ENCODE measurements around the gene RIMS4.

The RIMS4 gene

DNA sequence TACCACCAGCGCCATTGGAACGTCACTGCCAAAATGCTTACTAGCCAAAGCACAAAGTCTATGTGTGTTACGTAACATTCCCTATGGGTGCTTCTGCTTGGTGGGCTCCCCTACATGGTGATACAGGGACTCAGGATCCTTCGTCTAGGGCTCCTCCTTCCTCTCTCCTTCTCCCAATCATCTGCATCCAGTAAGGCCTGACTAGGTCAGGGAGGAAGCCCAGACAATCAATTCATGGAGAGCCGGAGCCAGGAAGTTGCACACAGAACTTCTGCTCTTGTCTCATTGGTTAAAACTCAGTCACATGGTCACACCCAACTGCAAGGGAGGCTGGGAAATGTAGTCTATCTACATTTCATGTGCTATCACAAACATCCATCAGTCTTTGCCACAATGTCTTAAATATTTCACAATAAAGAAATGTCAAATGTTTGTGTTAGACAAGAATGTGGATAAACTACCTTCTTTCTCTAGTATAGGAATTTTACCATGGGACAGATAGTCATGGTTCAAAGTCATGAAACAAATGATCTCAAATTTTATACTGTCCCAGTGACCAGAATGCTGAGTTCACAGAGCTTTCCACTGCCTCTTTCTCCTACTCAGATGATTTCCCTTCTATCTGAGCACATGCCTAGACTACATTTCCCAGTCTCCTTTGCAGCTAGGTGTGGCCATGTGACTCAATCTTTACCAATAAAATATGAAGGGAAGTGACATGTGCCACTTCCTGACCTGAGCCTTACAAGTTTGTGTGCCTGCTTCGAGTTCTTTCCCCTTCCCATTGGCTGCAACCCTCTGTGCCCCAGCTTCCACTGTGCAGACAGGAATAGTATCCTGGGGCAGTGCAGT, 74.0 kb downstream of the RIMS4 start:
- DNase-seq: peak; percentile 60

DNA sequence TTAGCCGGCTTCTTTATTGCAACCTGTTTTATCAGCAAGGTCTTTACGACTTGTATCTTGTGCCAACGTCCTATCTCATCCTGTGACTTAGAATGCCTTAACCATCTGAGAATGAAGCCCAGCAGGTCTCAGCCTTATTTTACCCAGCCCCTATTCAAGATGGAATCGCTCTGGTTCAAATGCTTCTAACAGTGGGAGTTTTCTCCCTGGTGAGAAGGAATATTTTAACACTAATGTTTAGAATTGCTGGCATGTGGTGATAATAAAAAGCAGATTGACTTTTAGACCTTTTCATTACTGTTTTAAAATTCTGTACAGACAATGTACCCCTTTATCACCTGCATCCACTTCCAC, 74.6 kb downstream of the RIMS4 start:
- DNase-seq: no peak

DNA sequence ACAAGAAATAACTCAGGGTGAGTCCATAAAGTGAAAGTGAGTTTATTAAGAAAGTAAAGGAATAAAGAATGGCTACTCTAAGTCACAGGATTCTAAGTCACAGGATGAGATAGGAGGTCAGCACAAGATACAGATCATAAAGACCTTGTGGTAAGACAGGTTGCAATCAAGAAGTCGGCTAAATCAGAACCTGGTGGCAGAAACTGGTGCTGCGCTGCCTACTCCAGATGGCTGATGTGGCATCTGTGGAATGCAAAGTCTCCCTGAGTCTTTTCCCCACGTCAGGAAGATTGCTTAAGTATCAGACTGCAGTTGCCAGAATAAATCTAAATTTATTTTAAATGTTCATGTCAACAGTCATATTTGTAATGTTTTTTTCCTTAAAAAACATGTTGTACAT, 75.4 kb downstream of the RIMS4 start:
- DNase-seq: no peak

GRCh38 chr20:44733341-44734069, 76.8 kb downstream of the RIMS4 start:
- peak; percentile 55 for DNase-seq

DNA sequence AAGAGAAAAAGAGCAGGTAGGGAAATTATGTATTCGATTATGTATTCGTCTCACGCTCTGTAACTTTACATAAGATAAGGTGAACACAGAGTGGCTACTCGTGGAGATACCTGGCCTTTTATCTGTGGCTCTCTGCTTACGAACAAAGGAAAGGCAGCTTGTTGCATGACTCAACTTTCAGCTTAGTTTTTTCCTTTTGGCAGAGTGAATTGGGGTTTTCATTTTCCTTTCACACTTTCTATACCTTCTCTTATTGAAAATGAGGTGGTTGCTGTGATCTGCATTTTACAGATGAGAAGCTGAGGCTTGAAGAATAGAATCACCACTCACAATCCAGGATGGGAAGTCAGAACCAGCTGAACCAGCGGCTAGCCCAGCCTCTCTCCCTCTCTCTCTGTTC, 78.0 kb downstream of the RIMS4 start:
- DNase-seq: no peak

GRCh38 chr20:44731657-44732056, 78.7 kb downstream of the RIMS4 start:
- DNase-seq: peak; percentile 4

DNA sequence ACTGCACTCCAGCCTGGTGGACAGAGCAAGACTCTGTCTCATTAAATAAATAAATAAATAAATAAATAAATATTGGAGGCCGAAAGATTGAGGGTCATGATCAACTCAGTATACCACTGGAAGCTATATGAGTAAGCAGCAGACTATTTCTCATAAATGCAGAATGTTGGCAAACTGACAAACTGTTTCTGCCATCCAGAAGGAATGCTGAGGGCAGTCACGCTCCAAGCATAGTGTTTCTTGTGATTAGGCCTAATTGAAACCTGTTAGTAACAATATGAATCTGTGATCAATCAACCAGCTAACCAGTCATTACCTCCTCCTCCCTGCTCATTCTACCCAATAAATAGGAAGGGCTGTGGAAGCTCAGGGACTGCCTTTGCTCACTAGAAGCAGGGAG, 79.9 kb downstream of the RIMS4 start:
- DNase-seq: peak; percentile 8

DNA sequence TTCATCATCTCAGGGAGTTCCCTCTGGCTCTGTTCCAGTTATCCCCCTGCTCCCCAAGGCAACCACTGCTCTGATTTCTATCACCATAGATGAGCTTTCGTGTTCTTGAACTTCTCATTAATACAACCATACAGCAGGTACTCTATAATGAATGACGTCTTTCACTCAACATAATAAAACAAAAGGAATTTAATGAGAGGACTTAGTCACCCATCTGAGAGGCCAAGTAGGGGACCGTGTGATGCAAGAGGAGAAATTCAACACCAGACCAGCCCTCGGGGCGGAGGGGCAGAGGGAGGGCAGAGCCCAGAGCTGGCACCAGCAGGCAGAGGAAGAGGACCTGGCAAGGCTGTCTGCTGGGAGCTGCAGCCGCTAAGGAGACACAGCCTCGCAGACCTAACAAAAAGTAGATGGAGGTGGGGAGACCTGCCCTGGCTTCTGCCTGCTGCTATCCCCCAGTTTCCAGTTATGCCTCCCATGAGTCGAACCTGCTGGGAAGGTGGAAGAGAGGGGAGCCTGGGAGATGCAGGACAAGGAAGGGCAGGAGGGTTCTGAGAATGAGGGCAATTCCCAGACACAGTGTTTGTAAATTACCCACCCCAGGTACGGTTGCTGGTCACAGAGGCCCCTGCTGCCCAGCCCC, 81.4 kb downstream of the RIMS4 start:
- DNase-seq: peak; percentile 91

- DNase-seq: no peak
Observed at GRCh38 chr20:44727651-44728050, 82.7 kb downstream of the RIMS4 start.

DNA sequence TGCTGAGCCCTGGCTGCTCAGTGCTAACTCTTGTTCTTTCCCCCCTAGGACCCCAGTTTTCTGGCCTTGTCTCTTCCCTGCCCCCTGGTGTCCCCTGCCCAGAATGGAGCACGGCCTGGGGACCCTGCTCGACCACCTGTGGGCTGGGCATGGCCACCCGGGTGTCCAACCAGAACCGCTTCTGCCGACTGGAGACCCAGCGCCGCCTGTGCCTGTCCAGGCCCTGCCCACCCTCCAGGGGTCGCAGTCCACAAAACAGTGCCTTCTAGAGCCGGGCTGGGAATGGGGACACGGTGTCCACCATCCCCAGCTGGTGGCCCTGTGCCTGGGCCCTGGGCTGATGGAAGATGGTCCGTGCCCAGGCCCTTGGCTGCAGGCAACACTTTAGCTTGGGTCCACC, 83.3 kb downstream of the RIMS4 start:
- DNase-seq: no peak

DNA sequence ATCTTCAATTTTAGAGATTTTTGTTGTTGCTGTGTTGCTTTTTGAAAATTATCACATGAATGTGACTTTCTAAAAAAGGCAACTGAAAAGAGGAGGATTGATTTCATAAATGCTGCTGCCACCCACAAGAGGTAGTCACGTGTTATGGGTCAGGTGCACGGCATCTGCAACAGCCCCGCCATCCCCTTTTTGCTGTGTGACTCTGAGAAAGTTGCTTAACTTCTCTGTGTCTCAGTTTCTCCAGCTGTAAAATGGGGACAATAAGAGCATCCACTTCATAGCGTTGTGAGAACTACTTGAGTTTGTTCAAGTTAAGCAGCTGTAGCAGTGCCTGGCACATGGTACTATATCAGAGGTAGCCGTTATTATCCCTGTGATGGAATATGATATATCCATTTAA, 84.5 kb downstream of the RIMS4 start:
- DNase-seq: no peak

DNA sequence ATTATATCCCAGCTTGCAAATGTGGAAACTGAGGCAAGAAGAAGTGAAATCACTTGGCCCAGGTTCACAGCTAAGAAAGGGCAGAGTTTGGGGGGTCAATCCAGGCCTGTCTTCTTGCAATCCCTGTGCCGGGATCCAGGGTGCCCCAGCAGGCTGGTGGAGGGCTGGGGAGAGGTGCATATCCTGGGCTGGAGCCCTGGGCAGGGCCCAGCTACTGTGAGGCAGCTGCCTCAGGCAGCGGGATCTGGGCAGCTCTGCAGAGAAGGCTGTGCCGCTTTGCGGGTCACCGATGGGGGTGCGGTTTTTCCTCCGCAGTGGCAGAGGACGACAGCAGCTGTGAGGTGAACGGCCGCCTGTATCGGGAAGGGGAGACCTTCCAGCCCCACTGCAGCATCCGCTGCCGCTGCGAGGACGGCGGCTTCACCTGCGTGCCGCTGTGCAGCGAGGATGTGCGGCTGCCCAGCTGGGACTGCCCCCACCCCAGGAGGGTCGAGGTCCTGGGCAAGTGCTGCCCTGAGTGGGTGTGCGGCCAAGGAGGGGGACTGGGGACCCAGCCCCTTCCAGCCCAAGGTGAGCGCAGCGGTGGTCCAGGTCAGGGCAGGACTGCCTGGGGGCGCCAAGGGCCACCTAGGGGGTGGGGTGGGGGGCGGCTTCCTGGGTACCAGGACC, 85.8 kb downstream of the RIMS4 start:
- no peak for DNase-seq

DNA sequence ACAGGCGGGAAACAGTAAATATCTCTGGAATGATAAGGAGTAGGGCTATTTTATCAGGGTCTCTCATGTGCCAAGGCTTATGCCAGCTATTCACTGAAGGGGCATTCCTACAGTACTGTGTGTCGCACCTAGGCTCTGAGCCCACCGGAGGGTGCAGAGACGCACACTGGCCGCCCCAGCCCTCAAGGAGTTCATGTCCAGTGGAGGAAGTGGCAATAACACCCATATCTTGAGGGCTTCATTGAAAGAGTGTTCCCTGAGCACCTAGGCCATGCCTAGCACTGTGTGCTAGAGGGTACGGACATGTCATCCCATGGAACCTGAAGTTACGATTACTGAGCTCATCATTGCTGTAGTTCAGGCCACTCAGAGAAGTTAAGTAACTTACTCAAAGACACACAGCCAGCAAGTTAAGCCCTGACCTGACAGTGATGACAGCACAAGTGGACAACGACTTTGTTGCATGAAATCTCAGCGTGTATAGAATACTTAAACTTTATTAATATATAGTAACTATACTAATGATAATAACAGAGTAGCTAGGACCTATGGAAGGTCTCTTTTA, 86.5 kb downstream of the RIMS4 start:
- DNase-seq: no peak

GRCh38 chr20:44723391-44723790, 87.0 kb downstream of the RIMS4 start:
- DNase-seq: no peak

GRCh38 chr20:44722990-44723389, 87.4 kb downstream of the RIMS4 start:
- no peak for DNase-seq

DNA sequence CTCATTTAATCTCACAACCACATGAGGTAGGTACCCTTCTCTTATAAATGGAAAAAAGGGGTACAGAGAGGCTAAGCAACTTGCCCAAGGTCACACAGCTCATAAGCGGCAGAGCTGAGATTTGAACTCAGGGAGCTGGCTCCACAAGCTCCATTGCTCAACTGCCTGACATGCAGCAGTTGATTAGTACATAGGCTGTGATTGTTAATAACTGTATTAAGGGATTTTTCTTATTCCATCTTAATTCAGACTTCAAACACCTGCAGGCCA, 88.6 kb downstream of the RIMS4 start:
- no peak for DNase-seq

DNA sequence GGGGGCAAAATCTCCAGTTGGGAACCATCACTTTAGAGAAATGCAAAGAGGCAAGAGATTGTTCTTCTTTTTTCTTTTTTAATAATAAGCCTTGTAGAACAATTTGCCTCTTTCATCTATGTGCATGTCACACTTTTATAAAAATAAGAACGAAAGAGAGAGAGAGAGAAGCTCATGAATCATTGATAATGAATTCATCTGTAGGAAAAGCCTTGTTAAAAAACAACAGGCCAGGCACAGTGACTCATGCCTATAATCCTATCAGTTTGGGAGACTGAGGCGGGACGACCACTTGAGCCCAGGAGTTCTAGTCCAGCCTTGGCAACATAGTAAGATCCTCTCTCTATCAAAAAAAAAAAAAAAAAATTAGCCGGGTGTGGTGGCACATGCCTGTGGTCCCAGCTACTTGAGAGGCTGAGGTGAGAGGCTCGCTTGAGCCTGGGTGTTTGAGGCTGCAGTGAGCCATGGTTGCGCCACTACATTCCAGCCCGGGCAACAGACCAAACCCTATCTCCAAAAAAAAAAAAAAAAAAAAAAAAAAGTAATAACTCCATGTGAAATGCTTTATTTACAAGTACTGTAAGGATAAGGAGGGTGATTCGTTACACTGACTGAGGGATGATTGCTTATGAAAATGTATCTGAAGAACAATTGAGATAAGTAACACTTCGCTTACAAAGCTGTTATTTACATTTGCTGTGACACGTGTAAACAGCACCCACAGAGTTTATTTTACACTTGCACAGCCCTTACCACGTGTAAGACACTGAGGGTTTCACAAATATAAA, 89.2 kb downstream of the RIMS4 start:
- DNase-seq: no peak

GRCh38 chr20:44720621-44720996, 89.7 kb downstream of the RIMS4 start:
- peak; percentile 50 for DNase-seq

DNA sequence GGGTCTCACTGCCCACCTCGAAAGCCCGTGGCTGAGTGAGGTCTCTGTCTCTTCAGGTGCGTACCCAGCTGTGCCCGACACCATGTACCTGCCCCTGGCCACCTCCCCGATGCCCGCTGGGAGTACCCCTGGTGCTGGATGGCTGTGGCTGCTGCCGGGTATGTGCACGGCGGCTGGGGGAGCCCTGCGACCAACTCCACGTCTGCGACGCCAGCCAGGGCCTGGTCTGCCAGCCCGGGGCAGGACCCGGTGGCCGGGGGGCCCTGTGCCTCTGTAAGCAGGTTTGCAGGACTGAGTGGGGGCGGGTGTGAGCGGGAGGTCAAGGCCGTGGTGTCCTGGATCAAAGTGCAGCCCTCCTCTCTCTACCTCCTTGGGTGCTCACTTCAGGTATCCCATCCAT, 90.5 kb downstream of the RIMS4 start:
- DNase-seq: no peak

GRCh38 chr20:44717986-44718385, 92.4 kb downstream of the RIMS4 start:
- peak; percentile 22 for DNase-seq

- no peak for DNase-seq
Observed at GRCh38 chr20:44716309-44717106, 93.8 kb downstream of the RIMS4 start.
